HepG2 (cell line): ENCODE data around the gene METTL1.

Source experiments
- ELF4 ChIP-seq: sonication (generic); formaldehyde crosslinking; IDR thresholded peaks from 2 replicates; pipeline ENCODE4 v1.5.0; 2020; ENCODE audit warnings: missing genetic modification reagents, mild to moderate bottlenecking, moderate library complexity, borderline replicate concordance
- HOXA7 ChIP-seq: sonication (generic); formaldehyde crosslinking; IDR thresholded peaks from 2 replicates; pipeline ENCODE4 v1.8.1; 2022; ENCODE audit warnings: mild to moderate bottlenecking, missing genetic modification reagents, moderate library complexity
- POLR2A ChIP-seq, 2 experiments: IDR thresholded peaks; 2 replicates each; pipeline ENCODE4 v1.6.1; 2011; ENCODE audit warnings: low read depth in 2 of 2, low read length in 2 of 2, mild to moderate bottlenecking in 1 of 2, moderate library complexity in 1 of 2; ENCODE audit not compliant: insufficient read depth in 1 of 2
- POLR2AphosphoS5 ChIP-seq: IDR thresholded peaks from 2 replicates; pipeline ENCODE4 v1.6.1; 2012; ENCODE audit warnings: low read depth, low read length
- TCF7L2 ChIP-seq: IDR thresholded peaks from 2 replicates; pipeline ENCODE4 v1.6.1; 2011; ENCODE audit warnings: mild to moderate bottlenecking, low read depth, low read length, moderate library complexity
- YY1 ChIP-seq: IDR thresholded peaks from 2 replicates; pipeline ENCODE4 v1.6.1; 2011; ENCODE audit warnings: low read length, low read depth, moderate library complexity, mild to moderate bottlenecking; ENCODE audit not compliant: insufficient read depth, insufficient replicate concordance
- ZNF775 ChIP-seq: sonication (generic); formaldehyde crosslinking; IDR thresholded peaks from 2 replicates; pipeline ENCODE4 v1.4.0; 2020; ENCODE audit warnings: missing genetic modification reagents, mild to moderate bottlenecking, moderate library complexity, borderline replicate concordance
- TF ChIP-seq, protein P1 (sequence below): sonication (generic); formaldehyde crosslinking; IDR thresholded peaks from 2 replicates; pipeline ENCODE4 v1.4.0; 2020; ENCODE audit warnings: missing genetic modification reagents
- TF ChIP-seq, protein P2 (sequence below): sonication (generic); formaldehyde crosslinking; IDR thresholded peaks from 2 replicates; pipeline ENCODE4 v1.5.0; 2020; ENCODE audit warnings: mild to moderate bottlenecking, missing genetic modification reagents, moderate library complexity
- TF ChIP-seq, protein P3 (sequence below): sonication (generic); formaldehyde crosslinking; IDR thresholded peaks from 2 replicates; pipeline ENCODE4 v1.8.1; 2022; ENCODE audit warnings: mild to moderate bottlenecking, missing genetic modification reagents

DNA sequence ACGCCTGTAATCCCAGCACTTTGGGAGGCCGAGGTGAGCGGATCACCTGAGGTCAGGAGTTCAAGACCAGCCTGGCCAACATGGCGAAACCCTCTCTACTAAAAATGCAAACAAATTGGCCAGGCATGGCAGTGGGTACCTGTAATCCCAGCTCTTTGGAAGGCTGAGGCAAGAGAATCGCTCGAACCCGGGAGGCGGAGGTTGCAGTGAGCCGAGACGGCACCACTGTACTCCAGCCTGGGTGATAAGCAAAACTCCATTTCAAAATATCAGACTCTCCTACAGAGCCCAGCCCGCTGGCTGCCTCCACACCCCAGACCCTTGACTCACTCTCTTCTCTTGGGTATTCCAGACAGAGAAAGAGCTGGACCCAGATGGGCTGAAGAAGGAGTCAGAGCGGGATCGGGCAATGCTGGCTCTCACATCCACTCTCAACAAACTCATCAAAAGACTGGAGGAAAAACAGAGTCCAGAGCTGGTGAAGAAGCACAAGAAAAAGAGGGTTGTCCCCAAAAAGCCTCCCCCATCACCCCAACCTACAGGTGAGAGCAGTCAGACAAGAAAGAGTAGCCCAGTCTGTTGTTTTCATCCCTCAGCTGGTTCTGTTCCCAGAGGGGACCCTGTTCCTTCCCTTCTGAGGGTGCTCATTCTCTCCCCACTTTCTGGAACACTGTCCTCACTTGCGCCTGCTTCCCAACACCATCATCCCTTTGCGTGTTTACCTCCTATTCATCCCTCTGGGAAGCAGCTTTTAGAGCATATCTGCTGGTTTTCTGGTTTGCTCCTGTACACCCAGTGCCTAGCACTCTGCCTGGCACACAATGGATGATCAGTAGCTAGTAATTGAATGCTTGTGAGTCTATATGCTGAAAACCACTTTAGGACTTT lies 53.0 kb downstream of the METTL1 start:
- TF ChIP-seq, protein P1, sequence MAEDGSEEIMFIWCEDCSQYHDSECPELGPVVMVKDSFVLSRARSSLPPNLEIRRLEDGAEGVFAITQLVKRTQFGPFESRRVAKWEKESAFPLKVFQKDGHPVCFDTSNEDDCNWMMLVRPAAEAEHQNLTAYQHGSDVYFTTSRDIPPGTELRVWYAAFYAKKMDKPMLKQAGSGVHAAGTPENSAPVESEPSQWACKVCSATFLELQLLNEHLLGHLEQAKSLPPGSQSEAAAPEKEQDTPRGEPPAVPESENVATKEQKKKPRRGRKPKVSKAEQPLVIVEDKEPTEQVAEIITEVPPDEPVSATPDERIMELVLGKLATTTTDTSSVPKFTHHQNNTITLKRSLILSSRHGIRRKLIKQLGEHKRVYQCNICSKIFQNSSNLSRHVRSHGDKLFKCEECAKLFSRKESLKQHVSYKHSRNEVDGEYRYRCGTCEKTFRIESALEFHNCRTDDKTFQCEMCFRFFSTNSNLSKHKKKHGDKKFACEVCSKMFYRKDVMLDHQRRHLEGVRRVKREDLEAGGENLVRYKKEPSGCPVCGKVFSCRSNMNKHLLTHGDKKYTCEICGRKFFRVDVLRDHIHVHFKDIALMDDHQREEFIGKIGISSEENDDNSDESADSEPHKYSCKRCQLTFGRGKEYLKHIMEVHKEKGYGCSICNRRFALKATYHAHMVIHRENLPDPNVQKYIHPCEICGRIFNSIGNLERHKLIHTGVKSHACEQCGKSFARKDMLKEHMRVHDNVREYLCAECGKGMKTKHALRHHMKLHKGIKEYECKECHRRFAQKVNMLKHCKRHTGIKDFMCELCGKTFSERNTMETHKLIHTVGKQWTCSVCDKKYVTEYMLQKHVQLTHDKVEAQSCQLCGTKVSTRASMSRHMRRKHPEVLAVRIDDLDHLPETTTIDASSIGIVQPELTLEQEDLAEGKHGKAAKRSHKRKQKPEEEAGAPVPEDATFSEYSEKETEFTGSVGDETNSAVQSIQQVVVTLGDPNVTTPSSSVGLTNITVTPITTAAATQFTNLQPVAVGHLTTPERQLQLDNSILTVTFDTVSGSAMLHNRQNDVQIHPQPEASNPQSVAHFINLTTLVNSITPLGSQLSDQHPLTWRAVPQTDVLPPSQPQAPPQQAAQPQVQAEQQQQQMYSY (CRISPR knock-in tag): no peak
- TF ChIP-seq ZNF775 (CRISPR knock-in tag) (no peak), POLR2AphosphoS5 (no peak), HOXA7 (CRISPR knock-in tag) (no peak), POLR2A (IDR thresholded peaks at IDR 0.05; ENCODE audit: insufficient read depth in 1 of 2, low read depth in 2 of 2, low read length in 2 of 2) (no peak), TCF7L2 (no peak), YY1 (no peak), ELF4 (CRISPR knock-in tag) (no peak)
- TF ChIP-seq, protein P2, sequence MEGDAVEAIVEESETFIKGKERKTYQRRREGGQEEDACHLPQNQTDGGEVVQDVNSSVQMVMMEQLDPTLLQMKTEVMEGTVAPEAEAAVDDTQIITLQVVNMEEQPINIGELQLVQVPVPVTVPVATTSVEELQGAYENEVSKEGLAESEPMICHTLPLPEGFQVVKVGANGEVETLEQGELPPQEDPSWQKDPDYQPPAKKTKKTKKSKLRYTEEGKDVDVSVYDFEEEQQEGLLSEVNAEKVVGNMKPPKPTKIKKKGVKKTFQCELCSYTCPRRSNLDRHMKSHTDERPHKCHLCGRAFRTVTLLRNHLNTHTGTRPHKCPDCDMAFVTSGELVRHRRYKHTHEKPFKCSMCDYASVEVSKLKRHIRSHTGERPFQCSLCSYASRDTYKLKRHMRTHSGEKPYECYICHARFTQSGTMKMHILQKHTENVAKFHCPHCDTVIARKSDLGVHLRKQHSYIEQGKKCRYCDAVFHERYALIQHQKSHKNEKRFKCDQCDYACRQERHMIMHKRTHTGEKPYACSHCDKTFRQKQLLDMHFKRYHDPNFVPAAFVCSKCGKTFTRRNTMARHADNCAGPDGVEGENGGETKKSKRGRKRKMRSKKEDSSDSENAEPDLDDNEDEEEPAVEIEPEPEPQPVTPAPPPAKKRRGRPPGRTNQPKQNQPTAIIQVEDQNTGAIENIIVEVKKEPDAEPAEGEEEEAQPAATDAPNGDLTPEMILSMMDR (CRISPR knock-in tag): no peak
- TF ChIP-seq, protein P3, sequence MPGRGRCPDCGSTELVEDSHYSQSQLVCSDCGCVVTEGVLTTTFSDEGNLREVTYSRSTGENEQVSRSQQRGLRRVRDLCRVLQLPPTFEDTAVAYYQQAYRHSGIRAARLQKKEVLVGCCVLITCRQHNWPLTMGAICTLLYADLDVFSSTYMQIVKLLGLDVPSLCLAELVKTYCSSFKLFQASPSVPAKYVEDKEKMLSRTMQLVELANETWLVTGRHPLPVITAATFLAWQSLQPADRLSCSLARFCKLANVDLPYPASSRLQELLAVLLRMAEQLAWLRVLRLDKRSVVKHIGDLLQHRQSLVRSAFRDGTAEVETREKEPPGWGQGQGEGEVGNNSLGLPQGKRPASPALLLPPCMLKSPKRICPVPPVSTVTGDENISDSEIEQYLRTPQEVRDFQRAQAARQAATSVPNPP (CRISPR knock-in tag): no peak
